ENCODE results near the gene SLC6A4.

The SLC6A4 gene

GRCh38 chr17:30235386-30236296 is at the start of gene SLC6A4:
Gene SLC6A4, minus strand, starts transcription at chr17:30235697. Its CDS starts 13,739 bp downstream, at chr17:30221958.
- DNase-seq, result no peak

DNA sequence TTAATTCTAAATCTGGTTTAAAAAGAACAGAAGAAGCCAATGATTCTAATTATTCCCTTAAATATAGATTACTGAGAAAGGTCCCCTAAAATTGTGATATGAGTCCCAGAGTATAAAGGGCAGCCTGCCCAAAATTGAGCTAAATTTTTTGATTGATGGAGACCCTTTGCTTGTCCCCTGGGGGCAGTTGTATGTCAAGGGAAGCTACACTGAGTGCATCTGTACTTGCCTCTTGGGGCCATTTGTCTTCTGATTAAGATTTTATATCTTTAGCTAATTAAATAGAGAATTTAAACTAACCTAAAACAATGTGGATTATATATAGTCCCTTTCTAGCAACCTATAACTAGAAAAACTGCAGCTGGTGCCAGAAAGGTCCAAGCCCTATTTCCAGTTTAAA is 43.7 kb upstream of the SLC6A4 start:
- DNase-seq, result no peak

- DNase-seq, result no peak
These were observed 42.5 kb upstream of the SLC6A4 start for GRCh38 chr17:30278032-30278431.

DNA sequence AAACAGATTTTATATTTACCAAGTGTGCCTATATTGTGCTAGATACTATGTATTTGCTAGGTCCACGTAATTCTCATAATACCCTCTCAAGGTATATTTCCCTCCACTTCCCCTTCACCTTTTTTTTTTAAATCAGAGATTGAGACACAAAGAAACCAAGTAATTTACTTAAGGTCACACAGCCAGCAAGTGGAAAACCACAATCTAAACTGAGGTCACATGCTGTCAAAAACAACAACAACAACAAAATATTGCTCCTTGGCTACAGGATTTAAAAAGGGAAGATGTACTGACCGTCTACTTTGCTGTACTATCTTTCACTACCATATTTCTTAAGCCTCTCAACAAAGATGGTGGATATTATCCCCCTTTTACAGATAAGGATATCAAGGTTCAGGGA is 40.4 kb upstream of the SLC6A4 start:
- no peak for DNase-seq

- no peak for DNase-seq
These were observed 39.4 kb upstream of the SLC6A4 start for GRCh38 chr17:30274887-30275286.

GRCh38 chr17:30273373-30273772 is 37.9 kb upstream of the SLC6A4 start:
- DNase-seq, result no peak

DNA sequence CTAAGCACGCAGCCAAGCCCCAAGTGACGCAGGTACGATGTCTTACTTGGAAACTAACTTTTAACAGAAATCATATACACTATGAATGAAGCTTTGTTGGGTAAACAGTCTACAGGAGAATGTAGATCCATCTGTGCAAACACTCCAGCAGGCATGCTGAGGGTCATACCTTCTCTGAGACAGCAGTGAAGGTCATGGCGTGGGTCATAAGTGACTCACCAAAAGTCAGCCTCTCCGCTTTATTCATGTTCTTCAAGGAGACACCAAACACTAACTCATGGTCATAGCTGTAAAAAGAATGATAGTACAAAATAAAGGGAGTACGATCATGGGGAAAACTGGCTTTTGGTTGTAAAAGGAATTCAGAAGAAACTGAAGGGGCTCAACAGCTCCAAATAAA is 35.6 kb upstream of the SLC6A4 start:
- DNase-seq, result no peak

DNA sequence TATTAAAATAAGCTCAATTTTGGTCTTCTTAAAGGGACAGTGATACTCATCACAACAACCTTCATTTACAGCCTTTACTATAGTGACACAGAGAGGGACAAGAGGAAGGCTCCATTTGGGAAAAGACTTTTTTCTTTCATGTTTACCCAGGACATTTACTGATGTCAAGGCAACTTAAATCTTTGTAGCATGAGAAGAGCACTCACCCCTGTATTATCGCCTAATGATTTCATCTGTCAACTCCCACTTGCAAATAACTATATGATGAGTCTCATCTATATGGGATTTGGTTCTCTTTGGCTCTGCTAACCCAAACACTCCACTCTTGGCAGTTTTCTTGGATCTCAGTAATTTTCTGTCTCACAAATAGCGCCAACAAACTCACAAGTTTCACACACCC is 32.1 kb upstream of the SLC6A4 start:
- DNase-seq, result no peak

DNA sequence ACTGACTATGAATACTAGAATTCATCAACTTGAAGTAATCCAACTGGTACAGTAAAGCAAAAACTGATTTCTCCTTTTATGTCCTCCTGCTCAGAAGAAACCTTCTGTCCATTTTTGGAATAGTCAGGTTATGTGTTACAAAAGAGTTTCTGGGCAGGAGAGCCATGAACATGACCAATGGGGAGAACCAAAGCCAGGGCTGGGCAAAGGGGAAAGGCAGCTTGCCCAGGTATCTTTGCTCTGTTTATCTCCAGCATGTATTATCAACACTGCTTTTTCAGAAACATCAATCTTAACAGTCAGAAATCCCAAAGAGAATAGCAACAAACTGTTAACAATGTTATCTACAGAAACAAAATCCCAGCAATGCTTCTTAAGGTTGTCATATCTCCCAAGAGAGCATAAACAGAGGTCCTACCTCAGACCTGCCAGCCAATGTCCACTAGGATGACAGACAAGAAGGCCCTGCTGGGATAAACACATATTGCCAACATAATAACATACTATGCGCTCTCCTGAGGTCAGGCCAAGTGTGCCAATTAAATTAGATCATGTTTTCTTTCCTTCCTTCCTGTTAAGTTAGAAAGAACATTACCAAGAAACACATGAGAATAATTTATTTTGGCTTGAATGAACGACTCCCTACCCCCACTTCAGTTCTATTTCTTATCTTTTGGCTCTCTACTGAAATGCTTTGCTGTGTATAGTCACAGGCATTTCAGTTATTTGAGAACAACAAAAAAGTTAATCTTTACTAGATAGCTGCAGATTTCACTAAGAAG is 28.2 kb upstream of the SLC6A4 start:
- DNase-seq, result no peak

DNA sequence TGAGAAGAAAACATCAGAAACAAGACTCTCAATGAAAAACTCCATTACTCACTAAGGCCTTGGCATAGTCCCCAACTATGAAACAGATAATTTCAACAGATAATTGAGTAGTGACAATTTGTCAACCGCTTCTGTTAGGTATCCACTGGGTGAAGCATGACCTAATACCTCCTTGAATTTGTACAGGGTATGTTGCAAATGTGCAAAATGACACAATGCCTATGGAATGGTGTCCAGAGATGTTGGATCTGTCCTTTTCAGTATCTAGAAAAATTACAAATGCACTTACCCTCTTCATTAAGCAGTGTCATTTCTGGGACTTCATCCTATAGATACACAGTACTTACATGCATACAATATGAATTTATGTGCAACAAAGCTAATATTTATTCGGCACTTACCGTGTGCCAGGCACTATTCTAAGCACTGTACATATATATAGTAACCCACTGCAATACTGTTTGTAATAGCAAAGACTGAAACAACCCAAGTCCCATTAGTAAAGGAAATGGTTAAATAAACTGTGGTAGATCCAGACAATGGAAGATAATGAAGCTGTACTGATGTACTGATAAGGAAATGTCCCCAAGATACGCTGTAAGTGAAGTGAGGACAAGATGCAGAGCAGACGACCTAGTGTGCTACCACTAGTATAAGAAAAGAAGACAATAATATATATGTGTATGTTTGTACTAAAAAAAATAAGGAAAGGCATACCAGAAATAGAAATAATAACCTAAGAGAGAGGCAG is 21.4 kb upstream of the SLC6A4 start:
- no peak for DNase-seq

GRCh38 chr17:30254150-30254549 is 18.7 kb upstream of the SLC6A4 start:
- no peak for DNase-seq

GRCh38 chr17:30253312-30253711 is 17.8 kb upstream of the SLC6A4 start:
- DNase-seq, result no peak

- no peak for DNase-seq
These were observed 16.4 kb upstream of the SLC6A4 start for GRCh38 chr17:30251931-30252330.

DNA sequence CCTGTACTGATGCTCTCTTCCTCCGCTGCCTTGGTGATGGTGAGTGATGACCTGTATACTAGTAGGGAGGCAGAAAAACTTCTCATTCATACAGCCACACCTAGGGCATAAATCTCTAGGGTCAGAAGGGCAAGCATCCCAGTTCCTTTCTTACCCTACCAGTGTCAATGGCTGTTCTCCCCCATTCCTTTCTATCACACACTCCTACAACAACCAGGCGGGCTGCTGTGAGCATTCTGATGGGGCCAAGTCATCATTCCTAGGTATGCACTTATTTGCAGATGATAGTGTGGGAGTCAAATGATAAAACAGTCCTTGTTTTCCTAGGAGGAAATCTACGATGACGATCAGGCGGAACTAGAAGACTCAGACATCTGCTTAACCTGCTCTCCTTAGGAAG is 14.0 kb upstream of the SLC6A4 start:
- DNase-seq, result no peak

- DNase-seq, result no peak
These were observed 13.3 kb upstream of the SLC6A4 start for GRCh38 chr17:30248786-30249185.

- no peak for DNase-seq
These were observed 11.0 kb upstream of the SLC6A4 start for GRCh38 chr17:30246460-30246859.

DNA sequence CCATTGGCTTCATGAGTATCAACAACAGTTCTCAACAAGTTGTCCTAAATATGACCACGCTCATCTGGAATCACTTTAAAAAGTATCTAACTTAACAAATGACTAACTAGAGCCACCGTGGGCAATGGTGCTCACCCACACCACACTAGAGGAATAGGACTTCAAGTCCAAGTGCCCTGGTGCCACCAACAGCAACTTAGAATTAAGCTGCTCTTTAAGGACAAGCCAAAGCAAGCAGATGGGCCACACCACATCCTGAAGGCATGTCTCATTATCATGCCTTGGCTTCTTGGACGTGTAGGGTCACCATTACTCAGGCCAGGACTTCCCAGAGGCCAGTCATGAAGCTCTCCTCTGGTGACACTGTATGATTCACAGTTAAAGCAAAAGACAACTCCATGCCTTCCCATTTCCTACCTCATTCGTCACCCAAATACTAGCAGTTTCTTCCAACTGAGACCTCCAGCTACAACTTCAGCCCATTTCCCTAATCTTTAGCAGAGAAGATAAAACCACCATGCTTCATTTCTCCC is 9.4 kb upstream of the SLC6A4 start:
- DNase-seq, result no peak

DNA sequence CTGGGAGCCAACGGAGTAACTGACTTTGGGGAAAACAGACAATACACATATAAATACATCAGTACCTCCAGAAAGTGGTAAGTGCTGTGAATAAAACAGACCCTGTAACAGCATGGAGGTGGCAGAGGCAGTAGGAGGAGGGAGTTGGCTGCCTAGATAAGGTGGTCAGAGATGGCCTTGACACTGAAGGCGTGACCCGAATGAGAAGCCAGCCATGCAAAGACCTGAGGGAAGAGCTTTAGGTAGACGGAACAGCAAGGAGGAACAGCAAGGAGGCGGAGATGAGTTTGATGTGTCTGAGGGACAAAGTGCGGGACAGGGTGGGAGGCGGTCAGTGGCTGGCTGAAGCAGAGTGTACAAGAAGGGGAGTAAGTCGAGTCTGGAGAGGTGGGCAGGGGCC is 8.1 kb upstream of the SLC6A4 start:
- no peak for DNase-seq

DNA sequence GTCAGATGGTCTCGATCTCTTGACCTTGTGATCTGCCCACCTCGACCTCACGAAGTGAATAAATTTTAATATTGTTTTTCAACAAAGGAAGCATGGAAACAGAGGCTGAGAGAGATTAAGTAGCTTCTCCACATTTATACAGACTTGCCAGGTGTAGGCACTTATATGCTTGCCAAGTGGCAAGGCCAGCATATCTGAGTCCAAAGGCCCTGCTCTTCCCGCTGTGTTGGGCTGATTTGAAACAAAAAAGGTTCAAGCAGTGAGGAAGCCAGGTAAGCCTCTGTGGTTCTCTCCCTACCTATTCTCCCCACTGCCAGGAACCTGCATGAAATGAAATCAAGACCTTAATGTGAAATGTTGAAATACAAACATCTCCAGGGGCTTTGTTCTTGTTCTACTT is 7.5 kb upstream of the SLC6A4 start:
- DNase-seq, result no peak

- DNase-seq, result no peak
These were observed 5.6 kb upstream of the SLC6A4 start for GRCh38 chr17:30241051-30241450.

DNA sequence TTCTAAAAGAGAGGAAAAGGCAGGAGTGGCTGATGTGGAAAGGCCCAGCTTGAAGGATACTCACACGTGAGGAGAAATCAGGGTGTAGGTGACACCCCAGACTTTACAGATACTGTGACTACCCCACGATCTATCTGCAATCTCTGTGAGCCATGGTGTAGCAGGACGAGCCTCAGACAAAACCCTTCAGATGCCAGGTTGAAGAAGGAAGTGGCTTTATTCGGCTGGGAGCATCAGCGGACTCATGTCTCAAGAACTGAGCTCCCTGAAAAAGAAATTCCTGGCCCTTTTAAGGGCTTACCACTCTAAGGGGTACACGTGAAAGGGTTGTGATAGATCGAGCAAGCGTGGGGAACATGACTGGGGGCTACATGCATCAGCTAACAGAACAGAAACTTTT is 4.7 kb upstream of the SLC6A4 start:
- no peak for DNase-seq

- DNase-seq, result no peak
These were observed 3.6 kb upstream of the SLC6A4 start for GRCh38 chr17:30239089-30239462.

DNA sequence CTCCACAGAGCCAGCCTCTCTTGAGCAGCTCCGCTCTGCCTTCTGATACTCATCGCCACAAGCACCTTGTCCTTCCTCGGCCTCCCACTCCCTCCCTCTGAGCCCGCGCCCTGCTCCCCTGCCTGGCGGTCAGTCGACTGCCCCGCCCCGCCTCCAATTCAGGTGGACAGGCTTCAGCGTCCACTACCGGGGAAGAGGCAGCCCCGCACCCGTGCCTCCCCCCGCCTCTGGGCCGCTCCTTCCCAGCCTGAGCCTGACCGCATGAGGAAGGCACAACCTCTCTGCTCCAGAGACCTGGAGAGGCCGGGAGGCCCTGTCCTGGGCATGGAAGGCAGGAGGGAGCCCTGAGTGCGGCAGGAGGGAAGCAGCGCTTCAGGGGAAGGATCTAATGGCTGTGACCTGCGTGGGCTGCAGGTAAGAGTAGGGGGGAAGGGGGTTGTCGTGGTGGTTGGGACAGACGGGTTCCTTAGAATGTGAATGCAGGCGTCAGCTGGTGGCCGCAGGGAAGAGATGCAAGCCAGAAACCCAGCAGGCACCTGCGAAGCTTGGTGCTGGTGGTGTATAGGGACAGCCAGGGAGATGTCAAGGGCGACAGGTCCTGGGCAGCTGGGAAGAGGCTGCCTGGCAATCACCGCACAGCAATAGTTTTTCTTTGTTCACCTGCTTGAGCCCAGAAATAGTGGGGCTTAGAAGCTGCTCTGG is 3.0 kb upstream of the SLC6A4 start:
- no peak for DNase-seq

Measured in stimulated activated CD4-positive, alpha-beta T cell treated with anti-CD3 and anti-CD28 coated beads, Interleukin-4, amount 100 ng/mL, for 4 hours (primary cell).